ENCODE results near the gene ERAS. TPM values are rescaled to one million over a fixed set of nuclear protein-coding genes. Genes with fewer than 3 reads are reported as not detected.

The ERAS gene
- total RNA-seq, 2 experiments from 2014 or later, result 0.60 TPM; not detected in 1

GRCh38 chrX:48802905-48803200 lies 23.5 kb upstream of the ERAS start:
- H2AFZ ChIP-seq (ENCODE audit: low read length), result peak overlapping the region; percentile 64; the same call in 1 of the 2 replicates
- H3K4me2 ChIP-seq (ENCODE audit: low read length), result peak overlapping the region; percentile 97
- H3K36me3 ChIP-seq (ENCODE audit: insufficient read depth, low read length), result peaks cover 14% of the 10 kb centered on the region
- H3K4me1 ChIP-seq (ENCODE audit: insufficient read depth, low read length, poor library complexity, severe bottlenecking), result peaks cover 18% of the 10 kb centered on the region
- peaks cover 8% of the 10 kb centered on the region; the same call in 1 of the 2 replicates for H3K79me2 ChIP-seq (ENCODE audit: insufficient read depth, low read depth, low read length)
- BruUV-seq (replicated peaks), result TSS peak; percentile 54
- no peaks in the 10 kb centered on the region for H3K9me2 ChIP-seq (ENCODE audit: insufficient read depth, low read length)
- H3K9me3 ChIP-seq (ENCODE audit: low read length), result no peaks in the 10 kb centered on the region
- H4K20me1 ChIP-seq (ENCODE audit: insufficient read depth, low read length), result no peaks in the 10 kb centered on the region
- peak overlapping the region; percentile 86 for H3K27ac ChIP-seq (ENCODE audit: low read depth, low read length, poor library complexity, severe bottlenecking)
- TF ChIP-seq EZH2phosphoT487 (IDR thresholded peaks at IDR 0.05; ENCODE audit: borderline replicate concordance, low read depth, low read length) (no peak), CTCF (conservative IDR thresholded peaks at IDR 0.05; ENCODE audit: low read length) (no peak)
- ChIA-PET CTCF (ENCODE audit: unreplicated experiment) (no interaction called here), POLR2A (no interaction called here)
- DNase-seq (ENCODE audit: low spot score), result no peak
- H3K4me3 ChIP-seq (ENCODE audit: low read depth, low read length, poor library complexity, severe bottlenecking), result peak overlapping the region; percentile 77
- intact Hi-C loops (cut with micrococcal nuclease; ENCODE audit: unreplicated experiment), result loop anchor here (5.0 to 10.0 kb wide), 2 partner anchors 66 to 92 kb away; partner anchors contain the start of genes PQBP1 and TIMM17B

- intact Hi-C loops (cut with micrococcal nuclease; ENCODE audit: unreplicated experiment), result loop anchor here (10.0 kb wide), 1 partner anchor 89 kb away; the partner anchor contains the start of genes PQBP1 and TIMM17B
Observed at GRCh38 chrX:48806081-48806480, 20.2 kb upstream of the ERAS start.

More at GRCh38 chrX:48806081-48806480, 20.2 kb upstream of the ERAS start:
- Histone ChIP-seq H4K20me1 (ENCODE audit: insufficient read depth, low read length) (no peaks in the 10 kb centered on the region), H3K4me3 (ENCODE audit: low read depth, low read length, poor library complexity, severe bottlenecking) (no peak overlapping the region), H3K79me2 (ENCODE audit: insufficient read depth, low read depth, low read length) (peaks cover 8% of the 10 kb centered on the region; the same call in 1 of the 2 replicates), H2AFZ (ENCODE audit: low read length) (no peak overlapping the region), H3K27ac (ENCODE audit: low read depth, low read length, poor library complexity, severe bottlenecking) (no peak overlapping the region), H3K4me1 (ENCODE audit: insufficient read depth, low read length, poor library complexity, severe bottlenecking) (peaks cover 9% of the 10 kb centered on the region), H3K9me3 (ENCODE audit: low read length) (no peaks in the 10 kb centered on the region), H3K4me2 (ENCODE audit: low read length) (no peak overlapping the region), H3K36me3 (ENCODE audit: insufficient read depth, low read length) (peaks cover 14% of the 10 kb centered on the region), H3K9me2 (ENCODE audit: insufficient read depth, low read length) (no peaks in the 10 kb centered on the region)
- BruUV-seq (replicated peaks), result no TSS peak
- TF ChIP-seq CTCF (conservative IDR thresholded peaks at IDR 0.05; ENCODE audit: low read length), result peak; percentile 40; the same call in 1 of the 2 replicates
- no peak for TF ChIP-seq EZH2phosphoT487 (IDR thresholded peaks at IDR 0.05; ENCODE audit: borderline replicate concordance, low read depth, low read length)
- CTCF ChIA-PET (ENCODE audit: unreplicated experiment), result interaction anchor here (0.6 kb wide), 1 partner anchor 255 kb away, joined by 3 read pairs; no protein-coding TSS in a partner anchor
- POLR2A ChIA-PET, result interaction anchor here (0.5 to 0.6 kb wide), 2 partner anchors 35 to 143 kb away, joined by 3 read pairs; no protein-coding TSS in a partner anchor
- peak; percentile 13 for DNase-seq (ENCODE audit: low spot score)
